ENCODE measurements around the gene ARMH4.

DNA sequence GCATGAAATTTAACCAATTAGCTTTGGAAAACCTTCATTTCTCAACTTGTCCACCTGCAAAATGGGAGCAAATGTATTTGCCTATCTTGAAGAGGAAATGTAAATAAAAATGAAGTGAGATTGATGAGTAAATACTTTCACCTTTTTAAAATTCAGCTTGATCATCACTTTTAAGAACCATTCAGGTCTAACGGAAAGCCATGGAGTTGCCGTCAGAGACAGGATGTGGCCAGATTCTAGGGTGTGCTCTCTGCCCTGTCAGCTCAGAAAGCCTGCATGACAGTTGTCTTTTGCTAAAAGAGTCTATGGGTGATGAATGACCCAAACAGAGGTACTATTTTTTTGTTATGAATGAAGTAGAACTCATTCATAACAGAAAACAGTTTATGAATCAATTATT is 181.8 kb downstream of the ARMH4 start:
- TF ChIP-seq, protein P1, sequence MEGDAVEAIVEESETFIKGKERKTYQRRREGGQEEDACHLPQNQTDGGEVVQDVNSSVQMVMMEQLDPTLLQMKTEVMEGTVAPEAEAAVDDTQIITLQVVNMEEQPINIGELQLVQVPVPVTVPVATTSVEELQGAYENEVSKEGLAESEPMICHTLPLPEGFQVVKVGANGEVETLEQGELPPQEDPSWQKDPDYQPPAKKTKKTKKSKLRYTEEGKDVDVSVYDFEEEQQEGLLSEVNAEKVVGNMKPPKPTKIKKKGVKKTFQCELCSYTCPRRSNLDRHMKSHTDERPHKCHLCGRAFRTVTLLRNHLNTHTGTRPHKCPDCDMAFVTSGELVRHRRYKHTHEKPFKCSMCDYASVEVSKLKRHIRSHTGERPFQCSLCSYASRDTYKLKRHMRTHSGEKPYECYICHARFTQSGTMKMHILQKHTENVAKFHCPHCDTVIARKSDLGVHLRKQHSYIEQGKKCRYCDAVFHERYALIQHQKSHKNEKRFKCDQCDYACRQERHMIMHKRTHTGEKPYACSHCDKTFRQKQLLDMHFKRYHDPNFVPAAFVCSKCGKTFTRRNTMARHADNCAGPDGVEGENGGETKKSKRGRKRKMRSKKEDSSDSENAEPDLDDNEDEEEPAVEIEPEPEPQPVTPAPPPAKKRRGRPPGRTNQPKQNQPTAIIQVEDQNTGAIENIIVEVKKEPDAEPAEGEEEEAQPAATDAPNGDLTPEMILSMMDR (IDR thresholded peaks at IDR 0.05) = no peak
- no peak for TF ChIP-seq EZH2 (IDR thresholded peaks at IDR 0.05; ENCODE audit: borderline replicate concordance, insufficient read depth, low read depth, low read length, poor library complexity, severe bottlenecking)

All from B cell (primary cell).